GM12878 (cell line): Measurements from ENCODE around the gene CNTD1.

Experiments used
- E2F4 ChIP-seq: IDR thresholded peaks from 2 replicates; pipeline ENCODE4 v1.6.1; 2012; ENCODE audit warnings: low read depth, low read length, improper control_type of control experiment
- IKZF1 ChIP-seq: fragments of 450-650 bp; conservative IDR thresholded peaks from 2 replicates; pipeline ENCODE4 v1.6.1; 2017; ENCODE audit warnings: antibody characterized with exemption, mild to moderate bottlenecking
- MXI1 ChIP-seq: fragments of 150-350 bp; IDR thresholded peaks from 2 replicates; pipeline ENCODE4 v1.6.1; 2011; ENCODE audit warnings: low read depth, mild to moderate bottlenecking, inconsistent platforms, low read length, improper control_type of control experiment
- NFYB ChIP-seq: IDR thresholded peaks from 2 replicates; pipeline ENCODE4 v1.6.1; 2011; ENCODE audit warnings: low read depth, mild to moderate bottlenecking, low read length, improper control_type of control experiment, moderate library complexity; ENCODE audit not compliant: insufficient read depth
- NR2C2 ChIP-seq: IDR thresholded peaks from 2 replicates; pipeline ENCODE4 v1.6.1; 2011; ENCODE audit warnings: borderline replicate concordance, low read depth; ENCODE audit not compliant: control insufficient read depth, insufficient read length
- RCOR1 ChIP-seq: conservative IDR thresholded peaks from 2 replicates; pipeline ENCODE4 v1.6.1; 2012; ENCODE audit warnings: low read depth, low read length, improper control_type of control experiment

GRCh38 chr17:42819939-42820535 is 21.4 kb downstream of the CNTD1 start:
- TF ChIP-seq NFYB = no peak
- no peak for TF ChIP-seq MXI1
- TF ChIP-seq RCOR1 = no peak
- TF ChIP-seq NR2C2 = no peak
- no peak for TF ChIP-seq E2F4
- no peak for TF ChIP-seq IKZF1
